ENCODE measurements around the gene COQ8B.

GRCh38 chr19:40742886-40743285 lies 26.2 kb upstream of the COQ8B start:
- TF ChIP-seq, protein P1, sequence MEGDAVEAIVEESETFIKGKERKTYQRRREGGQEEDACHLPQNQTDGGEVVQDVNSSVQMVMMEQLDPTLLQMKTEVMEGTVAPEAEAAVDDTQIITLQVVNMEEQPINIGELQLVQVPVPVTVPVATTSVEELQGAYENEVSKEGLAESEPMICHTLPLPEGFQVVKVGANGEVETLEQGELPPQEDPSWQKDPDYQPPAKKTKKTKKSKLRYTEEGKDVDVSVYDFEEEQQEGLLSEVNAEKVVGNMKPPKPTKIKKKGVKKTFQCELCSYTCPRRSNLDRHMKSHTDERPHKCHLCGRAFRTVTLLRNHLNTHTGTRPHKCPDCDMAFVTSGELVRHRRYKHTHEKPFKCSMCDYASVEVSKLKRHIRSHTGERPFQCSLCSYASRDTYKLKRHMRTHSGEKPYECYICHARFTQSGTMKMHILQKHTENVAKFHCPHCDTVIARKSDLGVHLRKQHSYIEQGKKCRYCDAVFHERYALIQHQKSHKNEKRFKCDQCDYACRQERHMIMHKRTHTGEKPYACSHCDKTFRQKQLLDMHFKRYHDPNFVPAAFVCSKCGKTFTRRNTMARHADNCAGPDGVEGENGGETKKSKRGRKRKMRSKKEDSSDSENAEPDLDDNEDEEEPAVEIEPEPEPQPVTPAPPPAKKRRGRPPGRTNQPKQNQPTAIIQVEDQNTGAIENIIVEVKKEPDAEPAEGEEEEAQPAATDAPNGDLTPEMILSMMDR (IDR thresholded peaks at IDR 0.05): no peak
- TF ChIP-seq EP300 (IDR thresholded peaks at IDR 0.05) (no peak), POLR2AphosphoS5 (IDR thresholded peaks at IDR 0.05) (no peak)
